ENCODE results near the gene YTHDF1. TPM values are rescaled to one million over a fixed set of nuclear protein-coding genes. Genes with fewer than 3 reads are reported as not detected.

The YTHDF1 gene
- total RNA-seq, 2 donors from 2014 or later, result 15.8 to 16.2 TPM

DNA sequence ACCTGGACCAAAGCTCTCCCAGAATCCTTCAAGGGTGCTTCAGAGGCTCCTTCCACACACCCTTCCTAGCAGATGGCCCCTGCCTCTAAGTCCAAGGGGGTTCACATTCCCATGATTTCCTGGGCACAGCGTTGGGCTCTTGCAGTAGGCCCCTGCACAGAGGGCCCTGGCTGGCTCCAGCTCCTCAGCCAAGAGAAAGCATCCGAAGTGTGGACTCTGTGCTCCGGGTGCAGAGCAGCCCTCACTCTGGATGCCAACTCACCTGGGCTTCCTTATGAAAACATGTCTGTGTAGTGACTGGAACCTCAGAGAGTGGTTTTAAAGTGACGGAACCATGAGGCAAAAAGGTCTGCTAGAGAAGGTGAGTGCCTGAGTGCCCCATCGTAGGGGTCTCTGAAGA lies 11.6 kb downstream of the YTHDF1 start:
- peaks cover 12 to 30% of the 10 kb centered on the region in 2 donors for H3K36me3 ChIP-seq (replicated peaks in 1 of 2; ENCODE audit: insufficient read depth in 1 of 2, low read depth in 2 of 2)
- no peaks in the 10 kb centered on the region for H3K9me3 ChIP-seq
- DNase-seq (no peak), ATAC-seq (no peak)
- H3K27ac ChIP-seq, result no peak overlapping the region
- TF ChIP-seq, protein P1, sequence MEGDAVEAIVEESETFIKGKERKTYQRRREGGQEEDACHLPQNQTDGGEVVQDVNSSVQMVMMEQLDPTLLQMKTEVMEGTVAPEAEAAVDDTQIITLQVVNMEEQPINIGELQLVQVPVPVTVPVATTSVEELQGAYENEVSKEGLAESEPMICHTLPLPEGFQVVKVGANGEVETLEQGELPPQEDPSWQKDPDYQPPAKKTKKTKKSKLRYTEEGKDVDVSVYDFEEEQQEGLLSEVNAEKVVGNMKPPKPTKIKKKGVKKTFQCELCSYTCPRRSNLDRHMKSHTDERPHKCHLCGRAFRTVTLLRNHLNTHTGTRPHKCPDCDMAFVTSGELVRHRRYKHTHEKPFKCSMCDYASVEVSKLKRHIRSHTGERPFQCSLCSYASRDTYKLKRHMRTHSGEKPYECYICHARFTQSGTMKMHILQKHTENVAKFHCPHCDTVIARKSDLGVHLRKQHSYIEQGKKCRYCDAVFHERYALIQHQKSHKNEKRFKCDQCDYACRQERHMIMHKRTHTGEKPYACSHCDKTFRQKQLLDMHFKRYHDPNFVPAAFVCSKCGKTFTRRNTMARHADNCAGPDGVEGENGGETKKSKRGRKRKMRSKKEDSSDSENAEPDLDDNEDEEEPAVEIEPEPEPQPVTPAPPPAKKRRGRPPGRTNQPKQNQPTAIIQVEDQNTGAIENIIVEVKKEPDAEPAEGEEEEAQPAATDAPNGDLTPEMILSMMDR (IDR thresholded peaks at IDR 0.05), result no peak
- no peak for TF ChIP-seq POLR2A (IDR thresholded peaks at IDR 0.05)
- no peaks in the 10 kb centered on the region for H3K4me1 ChIP-seq
- H3K4me3 ChIP-seq, result no peak overlapping the region
- WGBS, 2 donors, result 88 to 91% methylated on average over 4 to 5 of the region's 5 CpGs
- H3K27me3 ChIP-seq, result no peaks in the 10 kb centered on the region
- intact Hi-C loops (cut with DNase I), result no loop called here

DNA sequence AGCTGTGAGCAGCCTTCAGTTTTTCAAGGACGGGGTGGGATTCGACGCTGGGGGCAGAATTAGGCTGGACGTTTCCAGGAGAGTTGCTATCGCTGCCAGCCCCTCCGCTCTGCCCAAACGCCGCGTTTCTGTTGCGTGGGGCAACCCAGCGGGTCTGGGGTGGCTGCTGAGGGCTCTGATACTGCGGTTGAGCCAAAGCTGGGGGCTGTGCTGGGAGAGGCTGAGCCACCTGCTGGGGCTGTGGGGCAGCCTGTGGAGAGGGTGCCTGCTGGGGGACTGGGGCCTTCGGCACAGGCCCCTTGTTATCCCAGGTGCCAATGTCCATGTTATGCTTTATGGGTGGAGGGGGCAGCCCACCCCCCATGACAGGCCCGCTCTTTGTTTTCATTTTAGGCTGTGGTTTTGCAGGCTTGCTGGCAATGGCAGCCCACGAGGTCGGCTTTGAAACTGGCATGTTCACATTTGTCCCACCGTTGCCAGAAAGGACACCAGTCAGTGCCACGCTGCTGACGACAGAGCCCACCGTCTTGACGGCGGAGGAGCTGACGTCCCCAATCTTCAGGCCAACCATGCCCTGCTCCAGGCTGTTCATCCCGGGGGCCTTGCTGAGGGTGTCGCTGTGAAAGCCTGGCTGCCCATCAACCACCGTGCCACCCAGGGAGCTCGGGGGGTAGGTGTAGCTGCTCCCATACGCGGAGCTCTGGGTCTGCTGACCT lies 13.0 kb downstream of the YTHDF1 start:
- H3K27me3 ChIP-seq, result no peaks in the 10 kb centered on the region
- H3K4me1 ChIP-seq, result peaks cover 12% of the 10 kb centered on the region
- no peaks in the 10 kb centered on the region for H3K9me3 ChIP-seq
- TF ChIP-seq, protein P1 (IDR thresholded peaks at IDR 0.05), result no peak
- H3K36me3 ChIP-seq (replicated peaks in 1 of 2; ENCODE audit: insufficient read depth in 1 of 2, low read depth in 2 of 2), result peaks cover 12 to 28% of the 10 kb centered on the region in 2 donors
- no peak overlapping the region for H3K4me3 ChIP-seq
- no peak overlapping the region for H3K27ac ChIP-seq
- 92 to 93% methylated on average over 17 to 29 of the region's 29 CpGs for WGBS, 2 donors
- intact Hi-C loops (cut with DNase I), result no loop called here
- DNase-seq, result no peak
- no peak for ATAC-seq

DNA sequence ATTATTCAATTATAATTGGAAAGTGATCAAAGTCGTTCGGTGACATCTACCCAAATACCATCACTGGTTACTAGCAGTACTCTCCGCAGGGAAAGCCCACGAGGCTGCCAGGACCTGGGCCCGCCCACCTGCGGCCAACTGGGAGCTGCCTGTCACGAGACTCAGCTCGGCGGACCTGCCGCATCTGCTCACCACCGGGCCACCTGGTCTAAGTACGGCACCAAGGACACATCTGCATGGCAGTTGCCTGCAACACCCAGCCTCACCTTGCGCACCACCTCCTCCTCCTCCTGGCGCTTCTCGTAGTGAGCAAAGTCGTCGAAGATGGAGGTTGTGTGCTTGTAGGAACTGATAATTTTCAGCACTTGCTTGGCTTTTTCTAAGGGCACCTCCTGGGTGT lies 13.9 kb downstream of the YTHDF1 start:
- Histone ChIP-seq H3K4me3 (no peak overlapping the region), H3K27ac (no peak overlapping the region), H3K4me1 (peaks cover 21% of the 10 kb centered on the region), H3K9me3 (no peaks in the 10 kb centered on the region), H3K36me3 (replicated peaks in 1 of 2; ENCODE audit: insufficient read depth in 1 of 2, low read depth in 2 of 2) (peaks cover 12 to 25% of the 10 kb centered on the region in 2 donors), H3K27me3 (no peaks in the 10 kb centered on the region)
- ATAC-seq, result no peak
- no peak for TF ChIP-seq POLR2A (IDR thresholded peaks at IDR 0.05)
- TF ChIP-seq, protein P1 (IDR thresholded peaks at IDR 0.05), result no peak
- no peak for DNase-seq
- 84 to 85% methylated on average over 17 of the region's 17 CpGs for WGBS, 2 donors
- intact Hi-C loops (cut with DNase I), result no loop called here

GRCh38 chr20:63198606-63199005 lies 17.3 kb downstream of the YTHDF1 start:
- Histone ChIP-seq H3K36me3 (replicated peaks in 1 of 2; ENCODE audit: insufficient read depth in 1 of 2, low read depth in 2 of 2) (peaks cover 10 to 27% of the 10 kb centered on the region in 2 donors), H3K9me3 (no peaks in the 10 kb centered on the region), H3K4me1 (peaks cover 23% of the 10 kb centered on the region), H3K27me3 (no peaks in the 10 kb centered on the region), H3K4me3 (no peak overlapping the region), H3K27ac (no peak overlapping the region)
- TF ChIP-seq, protein P1 (IDR thresholded peaks at IDR 0.05), result no peak
- TF ChIP-seq POLR2A (IDR thresholded peaks at IDR 0.05), result no peak
- ATAC-seq, result no peak
- WGBS, 2 donors, result 77 to 89% methylated on average over 7 of the region's 7 CpGs
- DNase-seq, result no peak
- intact Hi-C loops (cut with DNase I), result no loop called here
